H1 (cell line): ENCODE measurements around the gene MILR1. TPM values are rescaled to one million over a fixed set of nuclear protein-coding genes. Genes with fewer than 3 reads are reported as not detected.

Experiments used
- CBX5 ChIP-seq: fragments of 300-800, 300-1000 bp; sonication (generic); IDR thresholded peaks from 2 replicates; pipeline ENCODE4 v1.7.1; 2016; ENCODE audit warnings: antibody characterized with exemption, low read length, low read depth
- CHD1 ChIP-seq: IDR thresholded peaks from 2 replicates; pipeline ENCODE4 v1.6.1; 2012; ENCODE audit warnings: low read depth, low read length, improper control_type of control experiment
- JUN ChIP-seq: IDR thresholded peaks from 2 replicates; pipeline ENCODE4 v1.6.1; 2011; ENCODE audit warnings: low read depth, mild to moderate bottlenecking, improper control_type of control experiment, low read length
- SIRT6 ChIP-seq: IDR thresholded peaks from one replicate; pipeline ENCODE4 v1.7.1; 2012; ENCODE audit warnings: low read length, inconsistent platforms
- TAF1 ChIP-seq: IDR thresholded peaks from 2 replicates; pipeline ENCODE4 v1.6.1; 2011; ENCODE audit warnings: mild to moderate bottlenecking, low read depth, low read length
- TEAD4 ChIP-seq: IDR thresholded peaks from 2 replicates; pipeline ENCODE4 v1.6.1; 2012; ENCODE audit warnings: low read depth, low read length, inconsistent platforms, mixed read lengths
- polyA plus RNA-seq, 7 experiments: library from polyadenylated mRNA; depleted of rRNA in 3 of 7; stranded (reverse) in 5 of 7; unstranded in 2 of 7; fragments of >200 nt in 5 of 7; fragments of 200-250 nt in 2 of 7; gene quantifications; 1 replicate in 5 of 7; 2 replicates in 1 of 7; 4 replicates in 1 of 7; pipeline versions ENCODE4 v1.2.1 to v1.2.3, GENCODE V29; 2011 to 2013; ENCODE audit warnings: missing spikeins in 2 of 7, mixed read lengths in 2 of 7
- total RNA-seq: library from RNA; stranded (reverse); fragmentation: NEBNext Ultra II Directional; extraction: Animal tissue kit (Norgen Biotek cat#: 25700); gene quantifications from 2 replicates; pipeline ENCODE4 v1.2.1, GENCODE V29; 2021
- TF ChIP-seq, protein P1 (sequence below), 3 experiments: IDR thresholded peaks; 1 replicate in 2 of 3; 2 replicates in 1 of 3; pipeline versions ENCODE4 v1.5.1 to v1.6.1; 2011; ENCODE audit warnings: low read length in 3 of 3, mild to moderate bottlenecking in 3 of 3, inconsistent platforms in 2 of 3, low read depth in 1 of 3, moderate library complexity in 1 of 3; ENCODE audit not compliant: insufficient read depth in 1 of 3; ENCODE audit errors: control extremely low read depth in 1 of 3

The MILR1 gene
- total and polyA plus RNA-seq, 2 of the 8 experiments (the other 6 are each of a cell fraction or from before 2014, with no cell fraction given): not detected

- TF ChIP-seq TEAD4 (no peak), SIRT6 (no peak), CHD1 (no peak), TAF1 (no peak), JUN (no peak), CBX5 (no peak)
- TF ChIP-seq, protein P1, sequence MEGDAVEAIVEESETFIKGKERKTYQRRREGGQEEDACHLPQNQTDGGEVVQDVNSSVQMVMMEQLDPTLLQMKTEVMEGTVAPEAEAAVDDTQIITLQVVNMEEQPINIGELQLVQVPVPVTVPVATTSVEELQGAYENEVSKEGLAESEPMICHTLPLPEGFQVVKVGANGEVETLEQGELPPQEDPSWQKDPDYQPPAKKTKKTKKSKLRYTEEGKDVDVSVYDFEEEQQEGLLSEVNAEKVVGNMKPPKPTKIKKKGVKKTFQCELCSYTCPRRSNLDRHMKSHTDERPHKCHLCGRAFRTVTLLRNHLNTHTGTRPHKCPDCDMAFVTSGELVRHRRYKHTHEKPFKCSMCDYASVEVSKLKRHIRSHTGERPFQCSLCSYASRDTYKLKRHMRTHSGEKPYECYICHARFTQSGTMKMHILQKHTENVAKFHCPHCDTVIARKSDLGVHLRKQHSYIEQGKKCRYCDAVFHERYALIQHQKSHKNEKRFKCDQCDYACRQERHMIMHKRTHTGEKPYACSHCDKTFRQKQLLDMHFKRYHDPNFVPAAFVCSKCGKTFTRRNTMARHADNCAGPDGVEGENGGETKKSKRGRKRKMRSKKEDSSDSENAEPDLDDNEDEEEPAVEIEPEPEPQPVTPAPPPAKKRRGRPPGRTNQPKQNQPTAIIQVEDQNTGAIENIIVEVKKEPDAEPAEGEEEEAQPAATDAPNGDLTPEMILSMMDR (IDR thresholded peaks at IDR 0.05; ENCODE audit: control extremely low read depth in 1 of 3, insufficient read depth in 1 of 3, low read depth in 1 of 3, low read length in 3 of 3): no peak
Measured at GRCh38 chr17:64448665-64449512, at the start of gene MILR1 (continued).
